ENCODE data around the gene TTLL12.

GRCh38 chr22:43202326-43202725 lies 15.4 kb upstream of the TTLL12 start:
- TF ChIP-seq CTCF (conservative IDR thresholded peaks at IDR 0.05; ENCODE audit: low read length) = no peak
- TF ChIP-seq EZH2phosphoT487 (IDR thresholded peaks at IDR 0.05; ENCODE audit: borderline replicate concordance, low read depth, low read length) = no peak

Data from OCI-LY7 (cell line).